Measurements from ENCODE around the gene PRDM2. TPM values are rescaled to one million over a fixed set of nuclear protein-coding genes. Genes with fewer than 3 reads are reported as not detected.
A peak's percentile ranks its signal among the peaks of the same experiment; 100 is the strongest.

Gene PRDM2
- total RNA-seq, 5 donors from 2014 or later (not counting 1 experiment from before 2014, with no cell fraction given): 93.3 to 162 (median 99.4) TPM

- DNase-seq (no peak), ATAC-seq (replicated peaks in 1 of 4) (no peak)
- Histone ChIP-seq H3K9me3 (no peaks in the 10 kb centered on the region), H3K27ac (ENCODE audit: low read length) (no peak overlapping the region), H3K36me3 (ENCODE audit: control insufficient read depth in 2 of 2, extremely low read depth in 1 of 2, insufficient read depth in 1 of 2, low read length in 1 of 2) (peaks cover 19 to 42% of the 10 kb centered on the region in 2 donors), H3K4me3 (ENCODE audit: control insufficient read depth in 1 of 2, extremely low read depth in 1 of 2, low read length in 1 of 2) (no peak overlapping the region), H3K27me3 (replicated peaks in 1 of 2; ENCODE audit: control insufficient read depth in 2 of 2, extremely low read depth in 1 of 2, insufficient read depth in 2 of 2, low read length in 1 of 2) (no peaks in the 10 kb centered on the region), H3K4me1 (ENCODE audit: control insufficient read depth in 1 of 2, extremely low read depth in 1 of 2, insufficient read depth in 2 of 2, low read length in 2 of 2) (peaks cover 2 to 20% of the 10 kb centered on the region in 2 experiments)
- WGBS (ENCODE audit: insufficient coverage): 77% methylated on average over 6 of the region's 8 CpGs
- ChIA-PET POLR2A (no interaction called here), CTCF (interaction anchor here in 1 of 2 donors (0.6 kb wide), 1 partner anchor 200 kb away, joined by 3 read pairs; no protein-coding TSS in a partner anchor)
- Mint-ChIP-seq H3K4me1 (peaks cover 54 to 77% (median 59%) of the 10 kb centered on the region in 3 donors), H3K9me3 (no peaks in the 10 kb centered on the region), H3K27ac (no peak overlapping the region), H3K27me3 (no peaks in the 10 kb centered on the region), H3K36me3 (peaks cover 40% of the 10 kb centered on the region), H3K4me3 (no peak overlapping the region)
Observed at GRCh38 chr1:13794231-13795187, 94.5 kb downstream of the PRDM2 start.

GRCh38 chr1:13797397-13797796 is 97.4 kb downstream of the PRDM2 start:
- peaks cover 11 to 27% of the 10 kb centered on the region in 2 donors for H3K36me3 ChIP-seq (ENCODE audit: control insufficient read depth in 2 of 2, extremely low read depth in 1 of 2, insufficient read depth in 1 of 2, low read length in 1 of 2)
- Mint-ChIP-seq H3K36me3 (peaks cover 35% of the 10 kb centered on the region), H3K27ac (no peak overlapping the region), H3K4me3 (no peak overlapping the region), H3K9me3 (no peaks in the 10 kb centered on the region), H3K27me3 (no peaks in the 10 kb centered on the region), H3K4me1 (peaks cover 46 to 59% (median 51%) of the 10 kb centered on the region in 3 donors)
- no peaks in the 10 kb centered on the region for H3K27me3 ChIP-seq (replicated peaks in 1 of 2; ENCODE audit: control insufficient read depth in 2 of 2, extremely low read depth in 1 of 2, insufficient read depth in 2 of 2, low read length in 1 of 2)
- ChIA-PET POLR2A (no interaction called here), CTCF (interaction anchor here in 1 of 2 donors (0.6 kb wide), 1 partner anchor 42 kb away, joined by 3 read pairs; no protein-coding TSS in a partner anchor)
- H3K4me1 ChIP-seq (ENCODE audit: control insufficient read depth in 1 of 2, extremely low read depth in 1 of 2, insufficient read depth in 2 of 2, low read length in 2 of 2): peaks cover 2 to 9% of the 10 kb centered on the region in 2 experiments
- DNase-seq (peak in 1 of 35 experiments; percentile 28), ATAC-seq (replicated peaks in 1 of 4) (peak in 1 of 4 experiments; percentile 41)
- no peak overlapping the region for H3K4me3 ChIP-seq (ENCODE audit: control insufficient read depth in 1 of 2, extremely low read depth in 1 of 2, low read length in 1 of 2)
- no peaks in the 10 kb centered on the region for H3K9me3 ChIP-seq
- no CpG with 5 or more reads among the region's 6 CpGs for WGBS (ENCODE audit: insufficient coverage)
- no peak overlapping the region for H3K27ac ChIP-seq (ENCODE audit: low read length)

GRCh38 chr1:13798120-13798519 is 98.1 kb downstream of the PRDM2 start:
- Histone ChIP-seq H3K27ac (ENCODE audit: low read length) (no peak overlapping the region), H3K27me3 (replicated peaks in 1 of 2; ENCODE audit: control insufficient read depth in 2 of 2, extremely low read depth in 1 of 2, insufficient read depth in 2 of 2, low read length in 1 of 2) (no peaks in the 10 kb centered on the region), H3K9me3 (no peaks in the 10 kb centered on the region), H3K4me3 (ENCODE audit: control insufficient read depth in 1 of 2, extremely low read depth in 1 of 2, low read length in 1 of 2) (no peak overlapping the region), H3K36me3 (ENCODE audit: control insufficient read depth in 2 of 2, extremely low read depth in 1 of 2, insufficient read depth in 1 of 2, low read length in 1 of 2) (peaks cover 11 to 20% of the 10 kb centered on the region in 2 donors), H3K4me1 (ENCODE audit: control insufficient read depth in 1 of 2, extremely low read depth in 1 of 2, insufficient read depth in 2 of 2, low read length in 2 of 2) (peaks cover 2 to 4% of the 10 kb centered on the region in 2 experiments)
- WGBS (ENCODE audit: insufficient coverage): 83% methylated on average over 1 of the region's 5 CpGs
- H3K36me3 Mint-ChIP-seq: peaks cover 31% of the 10 kb centered on the region
- no peaks in the 10 kb centered on the region for H3K27me3 Mint-ChIP-seq
- no peak for ATAC-seq (replicated peaks in 1 of 4)
- POLR2A ChIA-PET: no interaction called here
- DNase-seq: no peak
- no peak overlapping the region for H3K27ac Mint-ChIP-seq
- no peak overlapping the region for H3K4me3 Mint-ChIP-seq
- H3K4me1 Mint-ChIP-seq: peaks cover 44 to 56% (median 55%) of the 10 kb centered on the region in 3 donors
- no peaks in the 10 kb centered on the region for H3K9me3 Mint-ChIP-seq
- CTCF ChIA-PET: interaction anchor here in 1 of 2 donors (0.6 kb wide), 1 partner anchor 42 kb away, joined by 3 read pairs; no protein-coding TSS in a partner anchor

GRCh38 chr1:13799502-13800283 is 99.7 kb downstream of the PRDM2 start:
- Histone ChIP-seq H3K27me3 (replicated peaks in 1 of 2; ENCODE audit: control insufficient read depth in 2 of 2, extremely low read depth in 1 of 2, insufficient read depth in 2 of 2, low read length in 1 of 2) (no peaks in the 10 kb centered on the region), H3K36me3 (ENCODE audit: control insufficient read depth in 2 of 2, extremely low read depth in 1 of 2, insufficient read depth in 1 of 2, low read length in 1 of 2) (peaks cover 3 to 16% of the 10 kb centered on the region in 2 donors), H3K4me3 (ENCODE audit: control insufficient read depth in 1 of 2, extremely low read depth in 1 of 2, low read length in 1 of 2) (no peak overlapping the region), H3K9me3 (no peaks in the 10 kb centered on the region), H3K27ac (ENCODE audit: low read length) (no peak overlapping the region), H3K4me1 (ENCODE audit: control insufficient read depth in 1 of 2, extremely low read depth in 1 of 2, insufficient read depth in 2 of 2, low read length in 2 of 2) (peaks cover 2 to 3% of the 10 kb centered on the region in 2 experiments)
- Mint-ChIP-seq H3K27ac (no peak overlapping the region), H3K27me3 (no peaks in the 10 kb centered on the region), H3K36me3 (peaks cover 17% of the 10 kb centered on the region), H3K4me3 (no peak overlapping the region), H3K4me1 (peaks cover 36 to 45% (median 44%) of the 10 kb centered on the region in 3 donors), H3K9me3 (no peaks in the 10 kb centered on the region)
- DNase-seq (no peak), ATAC-seq (replicated peaks in 1 of 4) (no peak)
- POLR2A ChIA-PET: no interaction called here
- CTCF ChIA-PET: no interaction called here
- 97% methylated on average over 4 of the region's 10 CpGs for WGBS (ENCODE audit: insufficient coverage)

- Mint-ChIP-seq H3K36me3 (peaks cover 4% of the 10 kb centered on the region), H3K27me3 (no peaks in the 10 kb centered on the region), H3K27ac (no peak overlapping the region), H3K4me3 (no peak overlapping the region), H3K9me3 (no peaks in the 10 kb centered on the region), H3K4me1 (peaks cover 26 to 32% (median 32%) of the 10 kb centered on the region in 3 donors)
- no peak for DNase-seq
- Histone ChIP-seq H3K4me3 (ENCODE audit: control insufficient read depth in 1 of 2, extremely low read depth in 1 of 2, low read length in 1 of 2) (no peak overlapping the region), H3K27me3 (replicated peaks in 1 of 2; ENCODE audit: control insufficient read depth in 2 of 2, extremely low read depth in 1 of 2, insufficient read depth in 2 of 2, low read length in 1 of 2) (no peaks in the 10 kb centered on the region), H3K27ac (ENCODE audit: low read length) (no peak overlapping the region), H3K9me3 (no peaks in the 10 kb centered on the region), H3K4me1 (ENCODE audit: control insufficient read depth in 1 of 2, extremely low read depth in 1 of 2, insufficient read depth in 2 of 2, low read length in 2 of 2) (peaks cover 2 to 3% of the 10 kb centered on the region in 2 experiments), H3K36me3 (ENCODE audit: control insufficient read depth in 2 of 2, extremely low read depth in 1 of 2, insufficient read depth in 1 of 2, low read length in 1 of 2) (peaks cover 4 to 7% of the 10 kb centered on the region in 2 donors)
- no peak for ATAC-seq (replicated peaks in 1 of 4)
- POLR2A ChIA-PET: no interaction called here
- 89% methylated on average over 6 of the region's 8 CpGs for WGBS (ENCODE audit: insufficient coverage)
- CTCF ChIA-PET: no interaction called here
Observed at GRCh38 chr1:13801232-13801631, 101.2 kb downstream of the PRDM2 start.
